NB4 (cell line): ENCODE results near the gene CRACDL.

Experiments used
- CTCF ChIP-seq: IDR thresholded peaks from one replicate; pipeline ENCODE4 v1.5.1; 2012; ENCODE audit warnings: low read depth, low read length
- MAX ChIP-seq: IDR thresholded peaks from 2 replicates; pipeline ENCODE4 v1.6.1; 2011; ENCODE audit warnings: low read depth, low read length
- MYC ChIP-seq: IDR thresholded peaks from 2 replicates; pipeline ENCODE4 v1.6.1; 2011; ENCODE audit warnings: low read depth, low read length
- POLR2A ChIP-seq: IDR thresholded peaks from 2 replicates; pipeline ENCODE4 v1.6.1; 2011; ENCODE audit warnings: mild to moderate bottlenecking; ENCODE audit not compliant: insufficient read length; ENCODE audit errors: extremely low read depth

- no peak for TF ChIP-seq CTCF
- no peak for TF ChIP-seq POLR2A
- TF ChIP-seq MAX, result no peak
- TF ChIP-seq MYC, result no peak
Measured at GRCh38 chr2:98751748-98752147, 184.3 kb downstream of the CRACDL start.
